ENCODE measurements around the gene ZNF827.
A peak's percentile ranks its signal among the peaks of the same experiment; 100 is the strongest.

ZNF827 gene

DNA sequence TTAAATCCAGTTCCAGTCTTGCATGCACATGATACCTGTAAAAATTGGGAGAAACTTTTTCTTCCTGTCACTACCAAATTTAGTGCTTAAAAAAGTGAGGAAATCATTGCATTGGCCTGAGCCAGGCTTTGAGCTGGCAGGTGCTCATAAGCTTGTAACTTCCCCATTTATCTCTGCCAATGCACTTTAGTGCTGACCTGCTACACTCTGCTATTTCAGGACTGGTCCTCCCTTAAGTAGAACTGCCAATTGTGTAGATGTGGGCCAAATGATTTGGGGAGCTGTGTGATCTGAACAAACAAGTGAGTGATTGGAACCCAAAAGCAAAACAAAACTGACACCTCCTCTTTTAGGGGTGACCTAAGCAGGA lies 51.8 kb downstream of the ZNF827 start:
- Mint-ChIP-seq H3K27ac (no peak overlapping the region), H3K9me3 (no peaks in the 10 kb centered on the region), H3K4me1 (ENCODE audit: low read depth) (peaks cover 42% of the 10 kb centered on the region), H3K4me3 (no peak overlapping the region), H3K27me3 (no peaks in the 10 kb centered on the region), H3K36me3 (ENCODE audit: low read depth) (peaks cover 86% of the 10 kb centered on the region)

DNA sequence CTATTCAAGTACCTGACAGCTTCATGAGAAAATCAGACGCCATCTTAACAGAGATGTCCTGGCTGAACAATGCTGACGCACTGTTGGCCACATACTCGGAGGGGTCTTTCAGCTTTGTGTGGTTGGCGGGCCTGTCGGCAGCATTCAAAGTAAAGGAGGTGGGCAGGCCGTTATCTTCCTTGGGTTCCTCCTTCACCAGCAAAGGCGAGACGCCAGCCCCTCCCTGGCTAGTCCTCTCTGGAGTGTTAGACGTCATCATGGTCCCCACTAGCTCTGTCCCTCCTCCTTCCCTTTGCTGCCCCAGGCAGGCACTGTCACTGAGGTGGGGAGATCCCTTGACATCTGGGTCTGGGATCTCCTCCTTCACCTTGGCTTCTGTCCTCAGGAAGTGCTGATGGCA lies 53.0 kb downstream of the ZNF827 start:
- Mint-ChIP-seq H3K27me3 (no peaks in the 10 kb centered on the region), H3K27ac (no peak overlapping the region), H3K4me3 (no peak overlapping the region), H3K4me1 (ENCODE audit: low read depth) (peaks cover 53% of the 10 kb centered on the region), H3K9me3 (no peaks in the 10 kb centered on the region), H3K36me3 (ENCODE audit: low read depth) (peaks cover 85% of the 10 kb centered on the region)

DNA sequence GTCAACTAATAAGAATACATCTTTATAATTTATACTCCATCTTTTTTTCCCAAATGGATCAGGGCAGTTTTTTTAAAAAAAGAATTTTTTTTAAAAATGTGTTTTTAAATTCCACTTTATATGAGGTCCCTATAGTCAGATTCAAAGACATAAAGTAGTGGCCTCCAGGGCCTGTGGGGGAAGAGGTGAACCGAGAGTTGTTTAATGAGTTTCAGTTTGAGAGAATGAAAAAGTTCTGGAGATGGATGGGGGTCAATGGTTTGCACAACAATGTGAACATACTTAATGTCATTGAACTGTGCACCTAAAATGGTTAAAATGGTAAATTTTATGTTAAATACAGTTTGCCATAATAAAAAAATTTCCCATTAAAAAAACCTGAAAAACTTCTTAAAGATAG lies 53.8 kb downstream of the ZNF827 start:
- Mint-ChIP-seq H3K36me3 (ENCODE audit: low read depth) (peaks cover 85% of the 10 kb centered on the region), H3K4me3 (no peak overlapping the region)

DNA sequence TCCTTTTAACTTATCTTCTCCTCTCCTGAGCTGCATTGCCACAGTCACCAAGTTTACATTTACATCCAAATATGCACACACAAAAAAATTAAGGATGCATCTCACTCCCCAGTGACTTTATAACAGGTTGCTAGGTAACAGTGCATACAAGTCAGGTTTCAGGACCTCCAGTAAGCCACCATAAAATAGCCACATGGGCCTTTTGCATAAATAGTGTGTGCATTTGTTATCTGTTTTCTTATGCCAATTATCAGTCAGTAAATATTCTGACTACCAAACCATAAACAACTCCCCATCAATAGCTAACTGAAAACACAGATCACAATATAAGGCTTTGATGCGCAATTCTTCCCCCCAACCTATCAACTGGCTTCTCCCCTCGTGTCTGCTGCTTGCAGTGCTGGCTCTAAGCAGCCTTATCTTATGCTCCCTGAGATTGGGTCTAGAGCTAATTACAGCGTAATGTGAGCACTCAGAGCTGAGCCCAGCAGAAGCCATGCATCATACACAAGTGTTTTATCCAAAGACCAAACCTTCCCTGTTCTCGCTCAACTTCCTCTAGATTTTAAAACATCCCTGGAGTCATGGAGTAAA lies 55.4 kb downstream of the ZNF827 start:
- Mint-ChIP-seq H3K9me3 (no peaks in the 10 kb centered on the region), H3K27ac (no peak overlapping the region), H3K4me1 (ENCODE audit: low read depth) (peaks cover 58% of the 10 kb centered on the region), H3K4me3 (no peak overlapping the region), H3K27me3 (no peaks in the 10 kb centered on the region), H3K36me3 (ENCODE audit: low read depth) (peaks cover 80% of the 10 kb centered on the region)

More for the DNA sequence above, 53.8 kb downstream of the ZNF827 start:
- no peaks in the 10 kb centered on the region for H3K9me3 Mint-ChIP-seq
- no peak overlapping the region for H3K27ac Mint-ChIP-seq
- H3K4me1 Mint-ChIP-seq (ENCODE audit: low read depth): peaks cover 58% of the 10 kb centered on the region
- no peaks in the 10 kb centered on the region for H3K27me3 Mint-ChIP-seq

DNA sequence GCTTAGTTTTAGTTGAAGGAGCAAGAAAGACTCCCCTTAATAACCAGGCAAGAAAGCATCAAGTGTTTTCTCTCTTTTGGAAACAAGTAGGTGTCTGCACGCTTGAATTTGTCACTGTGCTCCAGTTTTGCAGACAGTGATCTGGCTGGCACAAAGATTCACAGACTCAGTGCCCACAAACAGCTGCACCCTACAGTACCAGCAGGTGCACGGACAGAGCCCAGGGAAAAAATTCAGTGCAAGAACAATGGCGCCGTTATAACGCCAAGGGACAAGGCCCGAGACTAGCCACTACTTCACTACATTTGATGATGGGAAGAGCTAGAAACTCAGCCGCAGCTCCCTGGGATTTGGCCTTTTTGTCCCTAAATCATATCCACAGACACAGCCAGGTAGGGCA lies 56.0 kb downstream of the ZNF827 start:
- Mint-ChIP-seq H3K4me1 (ENCODE audit: low read depth) (peaks cover 58% of the 10 kb centered on the region), H3K36me3 (ENCODE audit: low read depth) (peaks cover 80% of the 10 kb centered on the region), H3K27ac (no peak overlapping the region), H3K4me3 (no peak overlapping the region), H3K27me3 (no peaks in the 10 kb centered on the region), H3K9me3 (no peaks in the 10 kb centered on the region)

DNA sequence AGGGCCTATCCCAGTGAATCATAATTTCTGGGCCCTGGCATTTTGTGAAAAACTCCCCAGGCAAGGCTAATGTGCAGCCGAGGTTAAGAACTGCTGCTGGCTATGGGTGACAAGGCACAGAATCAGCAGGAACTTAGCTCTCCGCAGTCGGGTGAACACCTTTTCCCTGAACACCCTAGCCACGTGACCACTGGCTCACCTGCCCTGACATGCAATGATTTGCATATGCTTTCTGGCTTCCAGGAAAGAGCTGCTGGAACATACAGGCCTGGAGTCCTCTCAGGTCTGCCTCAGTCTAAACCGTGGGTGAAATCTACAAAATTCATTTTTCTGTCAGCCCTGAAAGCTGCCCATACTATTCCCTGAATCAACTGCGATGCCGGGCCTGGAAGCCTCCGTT lies 56.6 kb downstream of the ZNF827 start:
- peaks cover 84% of the 10 kb centered on the region for H3K36me3 Mint-ChIP-seq (ENCODE audit: low read depth)

DNA sequence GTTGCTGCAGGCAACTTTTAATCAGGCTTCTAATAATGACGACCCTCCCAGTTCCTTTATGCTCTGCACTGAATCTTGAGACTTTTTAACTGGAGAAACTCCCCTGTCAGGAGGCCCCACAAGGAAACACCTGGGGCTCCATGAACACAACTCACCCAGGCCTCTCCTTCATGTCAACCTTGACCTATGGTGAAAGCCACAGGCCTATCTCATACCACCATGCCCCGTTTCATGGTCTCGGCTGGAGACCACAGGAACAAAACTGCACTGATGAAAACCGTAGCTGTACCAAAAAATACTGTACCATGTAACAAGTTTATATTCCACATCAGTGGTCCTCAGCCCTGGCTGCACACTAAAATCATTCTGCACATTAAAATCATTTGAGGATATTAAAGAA lies 57.0 kb downstream of the ZNF827 start:
- Mint-ChIP-seq H3K9me3 (no peaks in the 10 kb centered on the region), H3K4me3 (no peak overlapping the region), H3K4me1 (ENCODE audit: low read depth) (peaks cover 54% of the 10 kb centered on the region), H3K27me3 (no peaks in the 10 kb centered on the region), H3K36me3 (ENCODE audit: low read depth) (peaks cover 84% of the 10 kb centered on the region), H3K27ac (peak overlapping the region; percentile 5)

More for the DNA sequence above, 56.6 kb downstream of the ZNF827 start:
- no peaks in the 10 kb centered on the region for H3K27me3 Mint-ChIP-seq
- no peak overlapping the region for H3K4me3 Mint-ChIP-seq
- no peaks in the 10 kb centered on the region for H3K9me3 Mint-ChIP-seq
- H3K4me1 Mint-ChIP-seq (ENCODE audit: low read depth): peaks cover 57% of the 10 kb centered on the region
- H3K27ac Mint-ChIP-seq: no peak overlapping the region

DNA sequence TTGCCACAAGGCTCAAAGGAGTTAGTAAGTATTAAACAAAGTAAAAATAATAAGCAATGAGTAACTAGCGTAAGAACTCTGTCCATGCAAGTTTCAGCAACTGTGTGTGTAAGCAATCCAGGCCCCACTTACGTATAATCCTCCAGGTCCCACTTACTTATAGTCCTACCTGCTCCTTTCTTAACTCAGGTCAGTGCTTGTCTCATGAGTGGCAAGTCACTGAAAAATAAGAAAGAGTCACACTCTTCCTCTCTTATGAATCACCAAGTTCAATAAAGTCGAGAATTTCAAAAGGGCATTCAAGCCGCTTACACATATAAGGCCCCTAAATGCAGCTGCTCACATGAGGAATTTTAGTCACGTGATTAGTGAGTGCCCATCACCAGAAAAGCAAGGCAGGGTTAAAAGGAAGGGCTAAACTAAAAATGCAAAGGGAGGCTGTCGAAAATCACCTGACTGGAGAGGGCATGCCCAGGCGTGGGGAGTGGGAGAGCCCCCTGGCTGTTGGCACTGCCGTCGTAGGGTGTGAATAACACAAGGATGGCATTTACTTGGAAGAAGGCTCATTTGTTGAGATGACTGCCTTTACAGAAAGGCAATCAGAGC lies 58.2 kb downstream of the ZNF827 start:
- Mint-ChIP-seq H3K27ac (no peak overlapping the region), H3K27me3 (no peaks in the 10 kb centered on the region), H3K36me3 (ENCODE audit: low read depth) (peaks cover 80% of the 10 kb centered on the region), H3K4me1 (ENCODE audit: low read depth) (peaks cover 50% of the 10 kb centered on the region), H3K4me3 (no peak overlapping the region), H3K9me3 (no peaks in the 10 kb centered on the region)

GRCh38 chr4:145879598-145879997 lies 59.0 kb downstream of the ZNF827 start:
- Mint-ChIP-seq H3K27me3 (no peaks in the 10 kb centered on the region), H3K36me3 (ENCODE audit: low read depth) (peaks cover 80% of the 10 kb centered on the region), H3K27ac (no peak overlapping the region), H3K4me3 (no peak overlapping the region), H3K4me1 (ENCODE audit: low read depth) (peaks cover 43% of the 10 kb centered on the region), H3K9me3 (no peaks in the 10 kb centered on the region)

GRCh38 chr4:145878501-145879435 lies 59.9 kb downstream of the ZNF827 start:
- Mint-ChIP-seq H3K9me3 (no peaks in the 10 kb centered on the region), H3K4me3 (no peak overlapping the region), H3K4me1 (ENCODE audit: low read depth) (peaks cover 35% of the 10 kb centered on the region), H3K27me3 (no peaks in the 10 kb centered on the region), H3K36me3 (ENCODE audit: low read depth) (peaks cover 74% of the 10 kb centered on the region), H3K27ac (peak overlapping the region; percentile 54)

GRCh38 chr4:145876531-145877180 lies 62.0 kb downstream of the ZNF827 start:
- Mint-ChIP-seq H3K4me1 (ENCODE audit: low read depth) (peaks cover 21% of the 10 kb centered on the region), H3K27ac (no peak overlapping the region), H3K9me3 (no peaks in the 10 kb centered on the region), H3K4me3 (no peak overlapping the region), H3K27me3 (no peaks in the 10 kb centered on the region), H3K36me3 (ENCODE audit: low read depth) (peaks cover 71% of the 10 kb centered on the region)

- Mint-ChIP-seq H3K36me3 (ENCODE audit: low read depth) (peaks cover 73% of the 10 kb centered on the region), H3K4me1 (ENCODE audit: low read depth) (peaks cover 23% of the 10 kb centered on the region), H3K4me3 (no peak overlapping the region), H3K27ac (no peak overlapping the region), H3K9me3 (no peaks in the 10 kb centered on the region), H3K27me3 (no peaks in the 10 kb centered on the region)
Measured at GRCh38 chr4:145873901-145874300, 64.7 kb downstream of the ZNF827 start.

- Mint-ChIP-seq H3K36me3 (ENCODE audit: low read depth) (peaks cover 69% of the 10 kb centered on the region), H3K4me1 (ENCODE audit: low read depth) (peaks cover 23% of the 10 kb centered on the region), H3K9me3 (no peaks in the 10 kb centered on the region), H3K4me3 (no peak overlapping the region), H3K27ac (peak overlapping the region; percentile 27), H3K27me3 (no peaks in the 10 kb centered on the region)
Measured at GRCh38 chr4:145871209-145871608, 67.4 kb downstream of the ZNF827 start.

- H3K4me1 Mint-ChIP-seq (ENCODE audit: low read depth): peaks cover 32% of the 10 kb centered on the region
- H3K27ac Mint-ChIP-seq: peak overlapping the region; percentile 57
- peaks cover 69% of the 10 kb centered on the region for H3K36me3 Mint-ChIP-seq (ENCODE audit: low read depth)
- H3K27me3 Mint-ChIP-seq: no peaks in the 10 kb centered on the region
- no peak overlapping the region for H3K4me3 Mint-ChIP-seq
- H3K9me3 Mint-ChIP-seq: no peaks in the 10 kb centered on the region
Measured at GRCh38 chr4:145870155-145871020, 68.2 kb downstream of the ZNF827 start.
